ENCODE measurements around the gene TMEM132C. TPM values are rescaled to one million over a fixed set of nuclear protein-coding genes. Genes with fewer than 3 reads are reported as not detected.

Gene TMEM132C
- total RNA-seq, 2 donors from 2014 or later: 0.46 to 5.3 TPM

- Histone ChIP-seq H3K9me3 (no peaks in the 10 kb centered on the region), H3K27me3 (replicated peaks; ENCODE audit: insufficient read depth) (no peaks in the 10 kb centered on the region), H3K36me3 (no peaks in the 10 kb centered on the region), H3K4me1 (replicated peaks) (no peaks in the 10 kb centered on the region), H3K4me3 (no peak overlapping the region), H3K27ac (no peak overlapping the region)
- no peak for DNase-seq (ENCODE audit: low spot score)
- TF ChIP-seq CTCF (IDR thresholded peaks at IDR 0.05) (no peak), POLR2A (IDR thresholded peaks at IDR 0.05) (no peak), POLR2AphosphoS5 (IDR thresholded peaks at IDR 0.05) (no peak)
- intact Hi-C loops (cut with DNase I): no loop called here
- 77% methylated on average over 1 of the region's 1 CpG for WGBS
Observed at GRCh38 chr12:128537668-128538067, 270.7 kb downstream of the TMEM132C start.

- intact Hi-C loops (cut with DNase I): no loop called here
- no peak for DNase-seq (ENCODE audit: low spot score)
- TF ChIP-seq CTCF (IDR thresholded peaks at IDR 0.05) (no peak), POLR2AphosphoS5 (IDR thresholded peaks at IDR 0.05) (no peak), POLR2A (IDR thresholded peaks at IDR 0.05) (no peak)
- WGBS: 62% methylated on average over 7 of the region's 7 CpGs
- Histone ChIP-seq H3K4me1 (replicated peaks) (no peaks in the 10 kb centered on the region), H3K27me3 (replicated peaks; ENCODE audit: insufficient read depth) (no peaks in the 10 kb centered on the region), H3K9me3 (no peaks in the 10 kb centered on the region), H3K36me3 (no peaks in the 10 kb centered on the region), H3K27ac (no peak overlapping the region), H3K4me3 (no peak overlapping the region)
Observed at GRCh38 chr12:128542844-128543243, 275.9 kb downstream of the TMEM132C start.

- no peaks in the 10 kb centered on the region for H3K4me1 ChIP-seq (replicated peaks)
- no peak for DNase-seq (ENCODE audit: low spot score)
- H3K9me3 ChIP-seq: no peaks in the 10 kb centered on the region
- intact Hi-C loops (cut with DNase I): no loop called here
- WGBS: 74% methylated on average over 6 of the region's 6 CpGs
- no peak overlapping the region for H3K27ac ChIP-seq
- no peaks in the 10 kb centered on the region for H3K36me3 ChIP-seq
- no peak for TF ChIP-seq POLR2AphosphoS5 (IDR thresholded peaks at IDR 0.05)
- no peaks in the 10 kb centered on the region for H3K27me3 ChIP-seq (replicated peaks; ENCODE audit: insufficient read depth)
- H3K4me3 ChIP-seq: no peak overlapping the region
Observed at GRCh38 chr12:128543460-128543859, 276.5 kb downstream of the TMEM132C start.

GRCh38 chr12:128543971-128544370, 277.0 kb downstream of the TMEM132C start:
- Histone ChIP-seq H3K36me3 (no peaks in the 10 kb centered on the region), H3K4me3 (no peak overlapping the region), H3K4me1 (replicated peaks) (no peaks in the 10 kb centered on the region), H3K9me3 (no peaks in the 10 kb centered on the region), H3K27me3 (replicated peaks; ENCODE audit: insufficient read depth) (no peaks in the 10 kb centered on the region), H3K27ac (no peak overlapping the region)
- WGBS: 91% methylated on average over 25 of the region's 25 CpGs
- intact Hi-C loops (cut with DNase I): no loop called here
- TF ChIP-seq CTCF (IDR thresholded peaks at IDR 0.05): no peak
- TF ChIP-seq POLR2AphosphoS5 (IDR thresholded peaks at IDR 0.05): no peak
- no peak for TF ChIP-seq POLR2A (IDR thresholded peaks at IDR 0.05)
- no peak for DNase-seq (ENCODE audit: low spot score)

GRCh38 chr12:128548949-128549348, 282.0 kb downstream of the TMEM132C start:
- no peak for TF ChIP-seq POLR2AphosphoS5 (IDR thresholded peaks at IDR 0.05)
- no peak for TF ChIP-seq CTCF (IDR thresholded peaks at IDR 0.05)
- no peak for TF ChIP-seq POLR2A (IDR thresholded peaks at IDR 0.05)

More at GRCh38 chr12:128548949-128549348, 282.0 kb downstream of the TMEM132C start:
- Histone ChIP-seq H3K4me3 (no peak overlapping the region), H3K4me1 (replicated peaks) (no peaks in the 10 kb centered on the region), H3K9me3 (no peaks in the 10 kb centered on the region), H3K36me3 (no peaks in the 10 kb centered on the region), H3K27me3 (replicated peaks; ENCODE audit: insufficient read depth) (no peaks in the 10 kb centered on the region), H3K27ac (no peak overlapping the region)
- intact Hi-C loops (cut with DNase I): no loop called here
- no peak for DNase-seq (ENCODE audit: low spot score)
- 86% methylated on average over 3 of the region's 3 CpGs for WGBS
